Right kidney (tissue), 1 donor: ENCODE results near the gene JARID2.

Experiments used
- DNase-seq: peaks from one replicate; pipeline ENCODE4 v3.0.0-alpha.2; 2016

JARID2 gene

GRCh38 chr6:15246666-15247499 lies 1.0 kb downstream of the JARID2 start:
- DNase-seq = no peak

DNA sequence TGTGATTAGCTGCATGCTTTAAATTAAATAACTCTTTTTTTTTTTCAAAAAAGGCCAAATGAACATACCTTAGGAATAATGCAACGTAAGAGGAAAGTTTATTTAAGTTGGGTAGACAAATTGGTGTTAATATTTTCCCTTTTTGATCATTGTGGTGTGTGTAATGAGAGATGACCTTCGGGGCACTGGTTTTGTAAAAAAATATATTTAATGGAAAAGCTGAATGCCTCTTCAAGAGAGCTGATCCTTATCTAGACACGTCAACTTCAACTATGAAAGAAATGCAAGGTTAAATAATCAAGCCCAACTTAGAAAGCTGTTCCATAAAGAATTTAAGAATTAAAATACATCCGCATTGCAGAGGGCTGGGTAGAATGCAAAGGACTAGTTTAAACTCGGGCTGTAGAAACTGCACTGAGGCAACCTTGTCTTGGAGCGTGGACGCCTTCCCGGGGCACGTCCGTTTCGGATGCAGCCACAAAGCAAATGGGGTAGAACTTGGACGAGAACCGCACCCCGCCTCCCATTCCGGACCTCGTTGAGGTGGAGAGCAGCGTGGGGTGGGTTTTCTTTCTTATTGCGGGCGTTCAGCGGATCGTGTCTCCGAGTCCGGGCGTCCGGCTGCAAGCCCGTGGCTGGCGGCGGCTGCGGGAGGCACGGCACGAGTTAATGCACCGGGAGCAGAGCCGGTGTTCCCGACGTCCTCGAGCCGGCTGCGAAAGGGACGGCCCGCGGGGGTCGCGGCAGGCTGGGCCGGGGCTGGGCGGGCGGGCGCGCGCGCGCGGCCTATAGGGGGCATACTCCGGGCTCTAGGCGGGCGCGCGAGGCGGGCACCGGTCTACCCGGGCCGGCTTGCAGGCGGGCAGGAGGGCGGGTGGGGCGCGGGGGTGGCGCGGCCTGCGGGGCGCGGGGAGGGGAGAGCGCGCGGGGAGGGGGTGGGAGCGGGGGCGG lies 1.9 kb downstream of the JARID2 start:
- peak; percentile 84 for DNase-seq

DNA sequence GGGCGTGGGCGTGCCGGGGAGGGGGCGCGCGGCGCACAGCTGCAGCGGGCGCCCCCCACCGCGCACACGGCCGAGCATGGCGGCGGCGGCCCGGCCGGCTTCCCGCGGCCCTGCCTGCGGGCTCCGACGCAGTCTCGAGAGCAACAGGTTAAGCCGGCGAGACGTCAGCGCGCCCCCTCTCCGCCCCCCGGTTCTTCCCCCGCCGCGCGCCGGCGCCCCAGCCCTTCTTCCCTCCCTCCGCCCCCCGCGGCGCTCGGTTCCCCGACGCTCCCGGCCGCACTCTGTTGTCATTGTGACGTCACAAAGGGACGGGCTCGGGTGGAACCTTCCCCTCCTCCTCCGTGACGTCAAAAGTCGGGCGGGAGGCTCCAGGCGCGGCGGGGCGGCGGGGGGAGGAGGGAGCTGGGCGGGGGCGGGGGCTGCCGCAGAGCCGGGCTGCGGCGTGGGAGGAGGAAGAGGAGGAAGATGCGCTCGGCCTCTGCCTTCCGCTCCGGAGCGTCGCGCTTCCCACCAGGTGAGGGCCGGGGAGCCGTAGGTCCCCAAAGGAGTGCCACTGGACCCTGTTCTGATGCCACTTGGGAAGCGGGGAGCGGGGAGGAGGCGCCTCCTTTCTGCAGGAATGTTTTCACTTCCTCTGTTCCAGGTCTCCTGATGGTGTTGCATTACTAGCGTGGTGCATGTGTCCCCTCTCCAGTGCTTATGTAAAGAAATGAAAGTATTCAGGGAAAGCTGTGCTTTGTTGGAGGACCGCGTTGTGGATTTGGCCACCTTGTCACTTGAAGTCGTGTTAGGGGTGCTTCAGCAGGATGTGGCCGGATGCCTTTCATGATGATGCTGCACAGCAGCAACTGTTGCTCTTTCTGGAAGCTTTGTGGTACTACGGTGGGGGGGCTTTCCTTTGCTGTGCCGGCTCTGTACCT lies 2.8 kb downstream of the JARID2 start:
- DNase-seq = peak; percentile 93

- no peak for DNase-seq
Observed at GRCh38 chr6:15249371-15250019, 3.6 kb downstream of the JARID2 start.

- DNase-seq = no peak
Observed at GRCh38 chr6:15250187-15251168, 4.6 kb downstream of the JARID2 start.

DNA sequence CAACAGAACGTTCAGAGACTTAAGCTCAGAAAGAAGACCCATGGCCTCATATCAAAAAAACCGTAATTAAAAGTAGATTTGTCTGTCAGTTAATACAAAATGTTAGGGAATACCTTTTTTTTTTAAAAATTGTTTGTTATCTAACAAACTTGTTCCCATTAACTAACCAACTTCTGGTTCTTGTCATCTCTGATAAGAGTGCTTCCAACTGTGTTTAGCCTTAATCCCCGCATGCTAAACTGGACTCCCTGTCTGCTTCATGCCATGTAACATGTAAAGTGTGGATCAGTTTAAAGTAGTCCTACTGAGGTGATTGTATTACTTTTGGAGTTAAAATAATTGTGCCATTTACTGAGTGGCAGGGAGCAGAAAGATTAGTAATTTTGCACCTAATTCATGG lies 6.3 kb downstream of the JARID2 start:
- no peak for DNase-seq

- no peak for DNase-seq
Observed at GRCh38 chr6:15253203-15254022, 7.5 kb downstream of the JARID2 start.

GRCh38 chr6:15254070-15254975 lies 8.5 kb downstream of the JARID2 start:
- DNase-seq = no peak

DNA sequence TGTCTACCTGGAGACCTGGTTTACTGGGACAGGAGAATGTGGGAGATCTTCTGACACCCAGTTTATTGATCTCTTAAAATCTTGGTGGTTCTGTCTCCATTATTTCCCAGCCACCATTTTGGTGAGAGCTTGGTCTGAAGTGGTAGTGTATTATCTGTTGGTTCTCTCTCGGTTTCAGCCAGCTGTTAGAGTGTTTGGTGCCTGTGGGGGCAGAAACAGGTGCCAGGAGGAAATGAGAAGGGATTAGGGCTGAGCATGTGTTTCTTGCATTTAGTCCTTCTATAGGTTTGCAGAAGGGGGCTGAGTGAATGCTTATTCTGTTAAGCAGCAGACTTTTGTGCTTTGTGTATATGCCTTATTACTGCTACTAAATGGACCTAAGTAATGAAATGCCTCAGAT lies 9.6 kb downstream of the JARID2 start:
- no peak for DNase-seq

- DNase-seq = no peak
Observed at GRCh38 chr6:15255909-15256395, 10.1 kb downstream of the JARID2 start.

DNA sequence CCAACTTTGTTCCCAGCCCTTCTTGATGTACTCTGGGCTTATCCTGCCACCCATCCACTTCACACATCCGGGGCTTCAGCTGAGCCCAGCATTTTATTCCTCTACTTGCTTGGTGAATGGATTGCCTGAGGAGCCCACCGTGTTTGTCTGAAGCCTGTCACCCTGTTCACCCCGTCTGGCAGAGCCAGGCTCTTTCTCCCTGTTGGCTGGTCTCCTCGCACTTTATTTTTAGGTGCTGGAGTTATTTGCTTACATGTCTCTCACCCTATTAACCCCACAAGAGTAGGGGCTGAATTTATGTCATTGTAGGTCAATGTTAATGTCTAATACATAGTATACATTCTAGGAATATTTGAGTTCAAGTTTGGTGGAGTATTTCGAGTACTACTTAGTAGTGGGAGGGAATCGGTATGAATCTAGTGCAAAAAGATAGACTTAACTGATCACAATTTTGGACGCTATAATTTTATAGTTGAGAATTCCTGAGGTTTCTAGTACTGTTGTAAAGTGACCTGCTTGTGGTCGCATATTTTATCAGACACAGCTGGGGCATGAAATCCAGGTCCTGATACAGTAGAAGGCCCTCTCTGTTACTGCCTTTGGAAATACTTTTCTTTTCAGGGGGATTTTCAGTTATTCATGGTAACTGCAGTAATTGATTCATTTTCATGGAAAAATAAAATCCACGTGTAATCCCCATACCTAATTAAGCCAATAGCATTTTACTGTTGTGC lies 10.8 kb downstream of the JARID2 start:
- DNase-seq = no peak

GRCh38 chr6:15257357-15258132 lies 11.7 kb downstream of the JARID2 start:
- DNase-seq = no peak

- DNase-seq = no peak
Observed at GRCh38 chr6:15259766-15260098, 13.9 kb downstream of the JARID2 start.

DNA sequence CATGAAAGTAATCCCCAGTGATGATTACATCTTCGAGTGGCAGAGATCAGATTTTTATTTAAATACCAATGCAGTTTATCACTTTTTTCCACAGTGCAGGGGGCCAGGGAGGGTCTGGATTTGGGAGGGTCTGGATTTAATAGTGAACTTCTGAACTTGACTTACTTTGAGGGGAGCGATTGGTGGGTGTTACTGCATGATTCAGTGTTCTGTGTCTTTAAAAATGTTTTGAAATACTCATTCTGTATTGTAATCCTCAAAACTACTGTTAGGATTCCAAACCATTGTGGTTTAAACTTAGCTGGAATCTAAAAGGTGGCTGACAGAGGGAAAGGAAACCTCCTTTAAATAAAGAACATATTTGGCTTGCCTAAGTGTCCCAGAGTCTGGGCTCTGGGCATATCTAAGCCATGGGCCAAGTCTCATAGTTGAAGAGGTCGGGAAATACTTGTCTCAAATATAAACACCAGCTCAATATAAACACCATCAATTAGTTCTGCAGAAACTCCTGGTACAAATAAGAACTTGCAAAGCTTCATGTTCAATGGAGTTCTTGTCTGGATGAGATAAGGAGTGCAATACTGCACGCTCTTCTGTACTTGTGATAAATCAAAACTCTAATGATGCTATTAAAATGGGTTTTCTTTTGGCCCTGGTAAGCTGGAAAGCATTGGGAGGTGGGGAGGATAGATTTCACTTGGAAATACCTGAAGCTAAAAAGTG lies 14.4 kb downstream of the JARID2 start:
- no peak for DNase-seq

DNA sequence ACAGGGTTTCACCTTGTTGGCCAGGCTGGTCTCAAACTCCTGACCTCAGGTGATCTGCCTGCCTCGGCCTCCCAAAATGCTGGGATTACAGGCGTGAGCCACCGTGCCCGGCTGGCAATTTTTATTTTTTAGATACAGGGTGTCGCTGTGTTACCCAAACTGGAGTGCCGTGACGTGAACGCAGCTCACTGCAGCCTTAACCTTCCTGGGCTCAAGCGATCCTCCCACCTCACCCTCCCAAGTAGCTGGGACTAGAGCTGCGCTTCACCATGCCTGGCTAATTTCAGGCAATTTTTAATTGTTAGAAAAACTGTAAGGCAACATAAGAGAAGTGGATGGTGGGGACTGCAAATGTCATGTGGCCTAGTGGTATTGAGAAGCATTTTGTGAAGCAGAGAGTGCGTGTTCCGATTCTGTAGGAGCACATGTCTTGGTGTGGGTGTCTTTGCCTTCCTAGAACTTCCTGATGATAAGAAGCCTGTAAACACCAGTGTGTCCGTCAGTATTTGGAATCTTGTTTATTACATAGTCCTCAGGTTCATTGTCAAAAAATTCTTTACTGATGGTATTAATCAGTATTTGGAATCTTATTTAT lies 18.0 kb downstream of the JARID2 start:
- no peak for DNase-seq

DNA sequence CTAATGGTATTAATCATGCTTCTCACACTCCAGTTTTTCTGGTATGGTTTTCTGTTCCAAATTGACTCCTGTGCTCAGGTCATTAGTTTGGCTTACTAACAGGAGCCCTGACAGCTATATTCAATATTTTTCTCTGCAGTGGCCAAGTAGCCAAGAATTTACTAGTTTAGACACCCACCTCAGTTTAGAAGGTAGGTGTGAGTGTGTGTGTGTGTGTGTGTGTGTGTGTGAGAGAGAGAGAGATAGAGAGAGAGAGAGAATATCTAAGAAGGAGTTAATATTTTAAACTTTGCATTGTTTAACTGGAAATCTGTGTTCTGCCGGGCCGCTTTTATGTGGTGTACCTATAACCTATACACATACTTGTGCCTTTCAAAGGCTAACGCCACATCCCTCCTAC lies 18.5 kb downstream of the JARID2 start:
- no peak for DNase-seq
